H9 (cell line): Measurements from ENCODE around the gene LRIT3. TPM values are rescaled to one million over a fixed set of nuclear protein-coding genes. Genes with fewer than 3 reads are reported as not detected.

Experiments used
- DNase-seq: peaks from one replicate; pipeline ENCODE4 v3.0.0-alpha.2; 2017
- H2AFZ ChIP-seq: one replicate; pipeline ENCODE4 v1.6.1; 2013; ENCODE audit warnings: mild to moderate bottlenecking, low read length, control low read depth, moderate library complexity
- H2AK5ac ChIP-seq: 2 replicates; pipeline ENCODE4 v1.6.1; 2013; ENCODE audit warnings: low read length, control low read depth, mixed read lengths; ENCODE audit not compliant: insufficient read length
- H2BK120ac ChIP-seq: one replicate; pipeline ENCODE4 v1.6.1; 2013; ENCODE audit warnings: low read depth, mild to moderate bottlenecking, low read length, control low read depth, inconsistent platforms; ENCODE audit not compliant: poor library complexity, severe bottlenecking
- H2BK12ac ChIP-seq: 2 replicates; pipeline ENCODE4 v1.6.1; 2013; ENCODE audit warnings: low read length, control low read depth, mixed read lengths, low read depth; ENCODE audit not compliant: insufficient read length
- H2BK15ac ChIP-seq: 2 replicates; pipeline ENCODE4 v1.6.1; 2013; ENCODE audit warnings: low read depth, low read length, control low read depth
- H2BK20ac ChIP-seq: one replicate; pipeline ENCODE4 v1.6.1; 2013; ENCODE audit warnings: low read depth, mild to moderate bottlenecking, low read length, control low read depth, inconsistent platforms; ENCODE audit not compliant: poor library complexity, severe bottlenecking
- H2BK5ac ChIP-seq: 2 replicates; pipeline ENCODE4 v1.6.1; 2013; ENCODE audit warnings: low read length, control low read depth, mixed read lengths; ENCODE audit not compliant: insufficient read length
- H3K14ac ChIP-seq: 2 replicates; pipeline ENCODE4 v1.6.1; 2013; ENCODE audit warnings: low read length, control low read depth; ENCODE audit not compliant: insufficient read depth
- H3K18ac ChIP-seq: 2 replicates; pipeline ENCODE4 v1.6.1; 2013; ENCODE audit warnings: low read depth, mild to moderate bottlenecking, mixed read lengths, low read length, control low read depth; ENCODE audit not compliant: insufficient read length
- H3K23ac ChIP-seq: 2 replicates; pipeline ENCODE4 v1.6.1; 2013; ENCODE audit warnings: low read length, control low read depth, mixed read lengths, low read depth; ENCODE audit not compliant: insufficient read length
- H3K23me2 ChIP-seq: 2 replicates; pipeline ENCODE4 v1.6.1; 2013; ENCODE audit warnings: low read depth, mild to moderate bottlenecking, mixed read lengths, low read length, control low read depth; ENCODE audit not compliant: insufficient read length, poor library complexity, severe bottlenecking
- H3K27ac ChIP-seq: 2 replicates; pipeline ENCODE4 v1.5.1; 2013; ENCODE audit warnings: low read length, control low read depth, mixed read lengths, low read depth; ENCODE audit not compliant: insufficient read length
- H3K27me3 ChIP-seq: 2 replicates; pipeline ENCODE4 v1.6.1; 2013; ENCODE audit warnings: low read length, control low read depth, inconsistent platforms; ENCODE audit not compliant: insufficient read depth
- H3K4ac ChIP-seq: 2 replicates; pipeline ENCODE4 v1.6.1; 2013; ENCODE audit warnings: low read depth, mild to moderate bottlenecking, control low read depth, inconsistent platforms, low read length, moderate library complexity
- H3K4me1 ChIP-seq: 2 replicates; pipeline ENCODE4 v1.6.1; 2013; ENCODE audit warnings: low read length, control low read depth, inconsistent platforms; ENCODE audit not compliant: insufficient read depth
- H3K4me2 ChIP-seq: 2 replicates; pipeline ENCODE4 v1.6.1; 2013; ENCODE audit warnings: low read length, control low read depth, mixed read lengths; ENCODE audit not compliant: insufficient read length, insufficient read depth
- H3K56ac ChIP-seq: 2 replicates; pipeline ENCODE4 v1.6.1; 2013; ENCODE audit warnings: low read depth, mild to moderate bottlenecking, mixed read lengths, low read length, control low read depth; ENCODE audit not compliant: insufficient read length
- H3K79me1 ChIP-seq: 2 replicates; pipeline ENCODE4 v1.6.1; 2013; ENCODE audit warnings: low read depth, mild to moderate bottlenecking, moderate library complexity, low read length, control low read depth, inconsistent platforms; ENCODE audit not compliant: insufficient read depth, poor library complexity, severe bottlenecking
- H3K79me2 ChIP-seq: 2 replicates; pipeline ENCODE4 v1.6.1; 2013; ENCODE audit warnings: low read length, control low read depth, inconsistent platforms; ENCODE audit not compliant: insufficient read depth
- H3K9ac ChIP-seq: 2 replicates; pipeline ENCODE4 v1.6.1; 2013; ENCODE audit warnings: low read length, control low read depth, mixed read lengths; ENCODE audit not compliant: insufficient read length; ENCODE audit errors: extremely low read depth
- H3K9me3 ChIP-seq: one replicate; pipeline ENCODE4 v1.6.1; 2013; ENCODE audit warnings: low read depth, low read length, inconsistent platforms; ENCODE audit not compliant: control insufficient read depth
- H3T11ph ChIP-seq: one replicate; pipeline ENCODE4 v1.6.1; 2013; ENCODE audit warnings: mild to moderate bottlenecking, low read length, control low read depth, inconsistent platforms
- H4K20me1 ChIP-seq: one replicate; pipeline ENCODE4 v1.6.1; 2013; ENCODE audit not compliant: control insufficient read depth, insufficient read length, insufficient read depth
- H4K5ac ChIP-seq: 2 replicates; pipeline ENCODE4 v1.6.1; 2013; ENCODE audit warnings: low read depth, mild to moderate bottlenecking, mixed read lengths, low read length, control low read depth; ENCODE audit not compliant: insufficient read length
- H4K8ac ChIP-seq: replicated peaks from 2 replicates; pipeline ENCODE4 v1.6.1; 2013; ENCODE audit warnings: low read length, control low read depth, mixed read lengths, low read depth; ENCODE audit not compliant: insufficient read length
- H4K91ac ChIP-seq: 2 replicates; pipeline ENCODE4 v1.6.1; 2013; ENCODE audit warnings: low read depth, mild to moderate bottlenecking, moderate library complexity, mixed read lengths, low read length, control low read depth; ENCODE audit not compliant: insufficient read length
- H3K27ac Mint-ChIP-seq, 3 experiments: 2 replicates in 2 of 3; 3 replicates in 1 of 3; pipeline ENCODE4 v1.8.0; 2020 to 2021; ENCODE audit warnings: mixed read lengths in 3 of 3, mild to moderate bottlenecking in 1 of 3, moderate library complexity in 1 of 3
- H3K27me3 Mint-ChIP-seq: 2 replicates; pipeline ENCODE4 v1.8.0; 2021; ENCODE audit warnings: low read depth, mild to moderate bottlenecking, moderate library complexity, mixed read lengths
- H3K36me3 Mint-ChIP-seq, 3 experiments: 2 replicates in 2 of 3; 3 replicates in 1 of 3; pipeline ENCODE4 v1.8.0; 2020 to 2021; ENCODE audit warnings: low read depth in 3 of 3, mixed read lengths in 3 of 3; ENCODE audit not compliant: insufficient read depth in 1 of 3
- H3K4me1 Mint-ChIP-seq, 2 experiments: 2 replicates each; pipeline ENCODE4 v1.8.0; 2020; ENCODE audit warnings: mixed read lengths in 2 of 2
- H3K4me3 Mint-ChIP-seq, 2 experiments: 2 replicates in 1 of 2; 3 replicates in 1 of 2; pipeline ENCODE4 v1.8.0; 2020 to 2021; ENCODE audit warnings: mild to moderate bottlenecking in 2 of 2, mixed read lengths in 2 of 2, moderate library complexity in 1 of 2
- H3K9me3 Mint-ChIP-seq, 2 experiments: 2 replicates in 1 of 2; 3 replicates in 1 of 2; pipeline ENCODE4 v1.8.0; 2020; ENCODE audit warnings: mild to moderate bottlenecking in 2 of 2, mixed read lengths in 2 of 2, moderate library complexity in 1 of 2
- CTCF ChIP-seq: fragments of 200-600 bp; sonication (generic); conservative IDR thresholded peaks from 3 replicates; pipeline ENCODE4 v1.8.0; 2021; ENCODE audit warnings: antibody characterized with exemption, mild to moderate bottlenecking
- whole genome bisulfite sequencing: extraction: QIAGEN DNeasy Blood & Tissue Kit; methylation state at CpG from one replicate; pipeline ENCODE4 v1.1.7; 2013; ENCODE audit warnings: missing lambda C conversion rate, low lambda C conversion rate, mixed read lengths; ENCODE audit not compliant: insufficient read length; ENCODE audit errors: extremely low coverage; 5-methylcytosine and 5-hydroxymethylcytosine counted together
- total RNA-seq: library from RNA; stranded (reverse); gene quantifications from 2 replicates; pipeline ENCODE4 v1.2.1, GENCODE V29; 2021

LRIT3 gene
- total RNA-seq, 1 experiment from 2014 or later = 0.07 TPM

- H2AK5ac ChIP-seq = no peak overlapping the region
- H3K9ac ChIP-seq = no peak overlapping the region
- Mint-ChIP-seq H3K36me3 (peaks cover 0 to 5% (median 0%) of the 10 kb centered on the region in 3 experiments; a peak in 2 of 7 replicates), H3K27me3 (no peaks in the 10 kb centered on the region; the same call in 1 of the 2 replicates), H3K4me3 (no peak overlapping the region), H3K4me1 (no peaks in the 10 kb centered on the region), H3K27ac (no peak overlapping the region), H3K9me3 (peaks cover 0 to 3% of the 10 kb centered on the region in 2 experiments; a peak in 2 of 5 replicates)
- no peak for DNase-seq
- no peak overlapping the region for H2BK20ac ChIP-seq
- no peak overlapping the region for H2AFZ ChIP-seq
- no peak overlapping the region for H3K18ac ChIP-seq
- H2BK12ac ChIP-seq = no peak overlapping the region
- H4K5ac ChIP-seq = no peak overlapping the region
- no peak overlapping the region for H2BK15ac ChIP-seq
- H3K79me1 ChIP-seq = no peaks in the 10 kb centered on the region
- H3K4ac ChIP-seq = no peak overlapping the region
- no peak overlapping the region for H4K91ac ChIP-seq
- no peak overlapping the region for H3K27ac ChIP-seq
- TF ChIP-seq CTCF = no peak
- no peak overlapping the region for H3T11ph ChIP-seq
- no peak overlapping the region for H3K14ac ChIP-seq
- no peak overlapping the region for H3K56ac ChIP-seq
- no peaks in the 10 kb centered on the region for H3K23me2 ChIP-seq
- no peak overlapping the region for H2BK5ac ChIP-seq
- no peaks in the 10 kb centered on the region for H3K79me2 ChIP-seq
- no CpG with 5 or more reads among the region's 6 CpGs for WGBS
- H4K8ac ChIP-seq = no peak overlapping the region
- no peak overlapping the region for H3K4me2 ChIP-seq
- H2BK120ac ChIP-seq = no peak overlapping the region
- no peaks in the 10 kb centered on the region for H4K20me1 ChIP-seq
- no peak overlapping the region for H3K23ac ChIP-seq
- no peaks in the 10 kb centered on the region for H3K9me3 ChIP-seq
- no peaks in the 10 kb centered on the region for H3K4me1 ChIP-seq
- H3K27me3 ChIP-seq = no peaks in the 10 kb centered on the region
Observed at GRCh38 chr4:109872950-109873656, 25.2 kb downstream of the LRIT3 start.
